Measurements from ENCODE around the gene SMARCC2.

SMARCC2 gene

GRCh38 chr12:56129942-56130495, 59.3 kb downstream of the SMARCC2 start:
- Histone ChIP-seq H3K4me1 (ENCODE audit: insufficient read depth, low read length, poor library complexity, severe bottlenecking) (peaks cover 49% of the 10 kb centered on the region), H3K4me3 (ENCODE audit: low read length, poor library complexity, severe bottlenecking) (peak overlapping the region; percentile 87)
- no peak for TF ChIP-seq EZH2phosphoT487 (IDR thresholded peaks at IDR 0.05; ENCODE audit: borderline replicate concordance)
- no peak for TF ChIP-seq CTCF (conservative IDR thresholded peaks at IDR 0.05; ENCODE audit: low read length)

GRCh38 chr12:56129206-56129941, 59.9 kb downstream of the SMARCC2 start:
- H3K79me2 ChIP-seq (ENCODE audit: insufficient read depth, low read length): peaks cover 46% of the 10 kb centered on the region
- H3K27me3 ChIP-seq (ENCODE audit: insufficient read depth, low read length, poor library complexity, severe bottlenecking): no peaks in the 10 kb centered on the region
- H3K9ac ChIP-seq (ENCODE audit: low read depth, low read length, poor library complexity, severe bottlenecking): peak overlapping the region; percentile 86
- H3K9me3 ChIP-seq (ENCODE audit: insufficient read depth, low read depth, low read length): no peaks in the 10 kb centered on the region
- peak overlapping the region; percentile 50; the same call in 1 of the 2 replicates for H2AFZ ChIP-seq (ENCODE audit: low read length)
- peak overlapping the region; percentile 94 for H3K4me2 ChIP-seq (ENCODE audit: low read depth, low read length, poor library complexity, severe bottlenecking)
- peaks cover 33% of the 10 kb centered on the region; the same call in 1 of the 2 replicates for H3K36me3 ChIP-seq (ENCODE audit: insufficient read depth, low read length)
- peaks cover 7% of the 10 kb centered on the region for H3F3A ChIP-seq (ENCODE audit: low read depth)
- peaks cover 5% of the 10 kb centered on the region for H4K20me1 ChIP-seq (ENCODE audit: insufficient read depth, low read length, poor library complexity, severe bottlenecking)
- H3K9me2 ChIP-seq (replicated peaks; ENCODE audit: low read depth, low read length): no peaks in the 10 kb centered on the region
- TF ChIP-seq CTCF (conservative IDR thresholded peaks at IDR 0.05; ENCODE audit: low read length) (no peak), EZH2phosphoT487 (IDR thresholded peaks at IDR 0.05; ENCODE audit: borderline replicate concordance) (no peak)
- H3K4me3 ChIP-seq (ENCODE audit: low read length, poor library complexity, severe bottlenecking): peak overlapping the region; percentile 87
- peaks cover 52% of the 10 kb centered on the region for H3K4me1 ChIP-seq (ENCODE audit: insufficient read depth, low read length, poor library complexity, severe bottlenecking)

More at GRCh38 chr12:56129942-56130495, 59.3 kb downstream of the SMARCC2 start:
- Histone ChIP-seq H4K20me1 (ENCODE audit: insufficient read depth, low read length, poor library complexity, severe bottlenecking) (peaks cover 5% of the 10 kb centered on the region), H3K4me2 (ENCODE audit: low read depth, low read length, poor library complexity, severe bottlenecking) (peak overlapping the region; percentile 94), H3K9me3 (ENCODE audit: insufficient read depth, low read depth, low read length) (no peaks in the 10 kb centered on the region), H3K79me2 (ENCODE audit: insufficient read depth, low read length) (peaks cover 46% of the 10 kb centered on the region), H3F3A (ENCODE audit: low read depth) (peaks cover 7% of the 10 kb centered on the region), H3K9me2 (replicated peaks; ENCODE audit: low read depth, low read length) (no peaks in the 10 kb centered on the region), H3K9ac (ENCODE audit: low read depth, low read length, poor library complexity, severe bottlenecking) (peak overlapping the region; percentile 86), H3K36me3 (ENCODE audit: insufficient read depth, low read length) (peaks cover 33% of the 10 kb centered on the region; the same call in 1 of the 2 replicates), H2AFZ (ENCODE audit: low read length) (no peak overlapping the region), H3K27me3 (ENCODE audit: insufficient read depth, low read length, poor library complexity, severe bottlenecking) (no peaks in the 10 kb centered on the region)

- Histone ChIP-seq H3K4me3 (ENCODE audit: low read length, poor library complexity, severe bottlenecking) (peak overlapping the region; percentile 87), H3K9me2 (replicated peaks; ENCODE audit: low read depth, low read length) (no peaks in the 10 kb centered on the region), H3F3A (ENCODE audit: low read depth) (peaks cover 7% of the 10 kb centered on the region), H3K9me3 (ENCODE audit: insufficient read depth, low read depth, low read length) (no peaks in the 10 kb centered on the region), H3K4me2 (ENCODE audit: low read depth, low read length, poor library complexity, severe bottlenecking) (peak overlapping the region; percentile 94), H3K79me2 (ENCODE audit: insufficient read depth, low read length) (peaks cover 51% of the 10 kb centered on the region), H3K9ac (ENCODE audit: low read depth, low read length, poor library complexity, severe bottlenecking) (peak overlapping the region; percentile 86), H3K27me3 (ENCODE audit: insufficient read depth, low read length, poor library complexity, severe bottlenecking) (no peaks in the 10 kb centered on the region), H3K4me1 (ENCODE audit: insufficient read depth, low read length, poor library complexity, severe bottlenecking) (peaks cover 52% of the 10 kb centered on the region), H4K20me1 (ENCODE audit: insufficient read depth, low read length, poor library complexity, severe bottlenecking) (peaks cover 5% of the 10 kb centered on the region), H2AFZ (ENCODE audit: low read length) (0 out of 2 replicates have a peak overlapping the region, but pooled peaks have one; percentile 50), H3K36me3 (ENCODE audit: insufficient read depth, low read length) (peaks cover 27% of the 10 kb centered on the region; the same call in 1 of the 2 replicates)
- no peak for TF ChIP-seq CTCF (conservative IDR thresholded peaks at IDR 0.05; ENCODE audit: low read length)
- TF ChIP-seq EZH2phosphoT487 (IDR thresholded peaks at IDR 0.05; ENCODE audit: borderline replicate concordance): no peak
Measured at GRCh38 chr12:56128670-56129205, 60.5 kb downstream of the SMARCC2 start.

Data from Loucy (cell line).